GM12865 (cell line): ENCODE results near the gene AGFG2.
A peak's percentile ranks its signal among the peaks of the same experiment; 100 is the strongest.

Experiments used
- DNase-seq: peaks from one replicate; pipeline ENCODE4 v3.0.0; 2010; ENCODE audit warnings: low read depth
- H3K4me3 ChIP-seq: 2 replicates; pipeline ENCODE4 v1.5.1; 2011; ENCODE audit warnings: mild to moderate bottlenecking, low read depth, low read length, control low read depth
- CTCF ChIP-seq: IDR thresholded peaks from 2 replicates; pipeline ENCODE4 v1.5.1; 2011; ENCODE audit warnings: low read length, control low read depth, low read depth, inconsistent platforms; ENCODE audit not compliant: insufficient read depth; ENCODE audit errors: missing control alignments

AGFG2 gene

DNA sequence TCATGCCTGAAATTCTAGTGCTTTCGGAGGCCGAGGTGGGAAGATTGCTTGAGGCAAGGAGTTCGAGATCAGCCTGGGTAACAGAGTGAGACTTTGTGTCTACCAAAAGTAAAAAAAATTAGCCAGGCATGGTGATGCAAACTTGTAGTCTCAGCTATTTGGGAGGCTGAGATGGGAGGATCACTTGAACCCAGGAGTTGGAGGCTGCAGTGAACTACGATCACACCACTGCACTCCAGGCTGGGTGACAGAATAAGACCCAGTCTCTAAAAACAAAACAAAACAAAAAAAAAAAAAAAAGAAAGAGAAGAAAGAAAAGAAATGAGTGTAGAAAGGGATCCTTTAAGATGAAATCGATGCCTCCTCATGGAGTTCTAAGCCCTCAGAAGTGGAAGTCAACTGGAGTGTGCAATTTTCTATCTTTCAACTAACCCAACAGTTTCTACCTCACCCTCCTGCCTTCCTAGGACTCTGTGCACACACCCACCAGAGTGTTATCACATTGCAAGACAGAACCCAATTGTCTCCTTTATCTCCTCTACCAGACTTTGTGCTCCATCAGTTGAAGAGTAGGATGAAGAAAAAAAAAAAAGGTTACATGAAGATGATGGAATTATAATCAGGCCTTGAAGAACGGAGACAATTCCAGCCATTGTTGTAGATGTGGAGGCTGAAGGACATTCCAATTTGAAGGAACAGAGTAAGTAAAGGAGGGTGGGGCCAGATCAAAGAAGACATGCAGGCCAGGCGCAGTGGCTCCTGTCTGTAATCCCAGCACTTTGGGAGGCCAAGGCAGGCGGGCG is 28.4 kb upstream of the AGFG2 start:
- no peak overlapping the region for H3K4me3 ChIP-seq
- no peak for TF ChIP-seq CTCF
- no peak for DNase-seq

DNA sequence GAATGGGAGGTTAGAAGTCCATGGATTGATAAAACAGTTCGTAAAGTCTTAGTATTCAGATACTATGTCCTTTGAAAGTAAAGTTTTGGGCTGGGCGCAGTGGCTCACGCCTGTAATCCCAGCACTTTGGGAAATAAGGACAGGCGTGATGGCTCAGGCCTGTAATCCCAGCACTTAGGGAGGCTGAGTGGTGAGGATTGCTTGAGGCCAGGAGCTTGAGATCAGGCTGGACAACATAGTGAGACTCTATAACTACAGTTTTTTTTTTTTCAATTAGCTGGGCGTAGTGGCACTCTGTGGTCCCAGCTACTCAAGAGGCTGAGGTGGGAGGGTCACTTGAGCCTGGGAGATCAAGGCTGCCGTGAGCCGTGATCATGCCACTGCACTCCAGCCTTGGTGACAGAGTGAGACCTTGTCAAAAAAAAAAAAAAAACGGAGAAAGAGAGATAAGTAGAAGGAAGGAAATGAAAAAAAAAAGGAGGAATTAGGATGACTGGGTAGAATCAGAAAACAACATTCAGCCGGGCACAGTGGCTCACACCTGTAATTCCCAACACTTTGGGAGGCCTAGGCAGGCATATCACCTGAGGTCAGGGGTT is 25.7 kb upstream of the AGFG2 start:
- no peak overlapping the region for H3K4me3 ChIP-seq
- no peak for TF ChIP-seq CTCF
- DNase-seq, result no peak

DNA sequence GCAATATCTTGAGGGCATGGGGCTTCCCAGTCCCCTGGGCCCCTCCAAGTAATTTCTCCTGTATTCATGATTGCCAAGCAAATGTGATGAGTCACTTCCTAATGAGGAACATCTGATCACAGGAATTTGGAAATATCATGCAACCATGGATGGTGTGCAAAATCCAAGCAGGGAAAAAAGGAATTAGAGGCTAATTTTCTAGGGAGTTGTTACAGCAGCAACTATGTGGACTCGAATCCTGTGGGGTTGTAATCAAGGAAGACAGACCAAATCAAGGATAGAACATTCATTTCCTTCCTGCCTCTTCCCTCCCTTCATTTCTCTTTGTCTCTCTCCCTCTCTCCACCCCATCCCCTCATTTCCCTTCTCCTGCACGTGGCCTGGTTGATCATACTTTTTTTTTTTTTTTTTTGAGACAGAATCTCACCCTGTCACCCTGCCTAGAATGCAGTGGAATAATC is 23.9 kb upstream of the AGFG2 start:
- no peak overlapping the region for H3K4me3 ChIP-seq
- DNase-seq, result no peak
- no peak for TF ChIP-seq CTCF

DNA sequence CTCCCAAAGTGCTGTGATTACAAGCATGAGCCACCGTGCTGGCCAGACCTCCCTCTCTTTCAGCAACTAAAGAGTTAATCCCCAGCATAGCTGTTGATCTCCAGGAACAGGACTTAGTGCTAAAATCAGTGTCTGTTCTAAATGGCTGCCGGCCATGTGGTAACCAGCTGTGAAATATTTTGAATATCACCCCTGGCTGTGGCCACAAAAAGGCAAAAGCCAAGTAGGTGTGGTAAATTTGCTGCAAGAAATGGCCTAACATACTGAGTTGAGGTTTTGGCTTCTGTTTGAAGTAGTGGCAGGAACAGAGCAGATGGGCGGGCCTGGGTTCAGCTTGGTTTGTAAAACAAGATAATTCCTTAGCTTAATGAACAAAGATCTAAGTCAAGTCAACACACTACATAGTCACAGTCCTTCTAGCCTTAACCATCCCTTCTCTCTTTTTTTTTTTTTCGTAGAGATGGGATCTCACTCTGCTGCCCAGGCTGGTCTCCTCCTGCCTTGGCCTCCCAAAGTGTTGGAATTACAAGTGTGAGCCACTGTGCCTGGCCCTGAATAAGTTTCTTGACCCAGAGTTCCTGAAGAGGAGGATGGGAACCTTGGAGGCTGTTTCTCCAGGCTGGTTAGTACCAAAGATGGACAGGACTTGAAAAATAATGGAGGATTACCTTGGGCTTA is 22.7 kb upstream of the AGFG2 start:
- peak; percentile 89 for DNase-seq
- H3K4me3 ChIP-seq, result no peak overlapping the region
- no peak for TF ChIP-seq CTCF

DNA sequence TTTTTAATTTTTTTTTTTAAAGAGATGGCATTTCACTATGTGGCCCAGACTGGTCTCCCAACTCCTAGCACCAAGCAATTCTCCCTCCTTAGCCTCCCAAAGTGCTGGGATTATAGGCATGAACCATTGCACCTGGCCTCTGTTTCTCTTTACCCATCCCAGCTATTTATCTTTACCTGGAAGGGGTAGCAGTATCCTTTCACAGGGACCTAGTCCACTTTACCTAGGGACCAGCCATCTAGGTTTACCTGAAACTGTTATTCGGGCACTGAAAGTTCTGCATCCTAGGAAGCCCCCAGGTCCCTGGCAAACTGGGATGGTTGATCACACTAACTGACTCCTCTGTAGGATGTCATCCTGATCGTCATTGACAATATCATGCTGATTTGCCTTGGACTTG is 21.7 kb upstream of the AGFG2 start:
- TF ChIP-seq CTCF, result no peak
- no peak overlapping the region for H3K4me3 ChIP-seq
- no peak for DNase-seq

DNA sequence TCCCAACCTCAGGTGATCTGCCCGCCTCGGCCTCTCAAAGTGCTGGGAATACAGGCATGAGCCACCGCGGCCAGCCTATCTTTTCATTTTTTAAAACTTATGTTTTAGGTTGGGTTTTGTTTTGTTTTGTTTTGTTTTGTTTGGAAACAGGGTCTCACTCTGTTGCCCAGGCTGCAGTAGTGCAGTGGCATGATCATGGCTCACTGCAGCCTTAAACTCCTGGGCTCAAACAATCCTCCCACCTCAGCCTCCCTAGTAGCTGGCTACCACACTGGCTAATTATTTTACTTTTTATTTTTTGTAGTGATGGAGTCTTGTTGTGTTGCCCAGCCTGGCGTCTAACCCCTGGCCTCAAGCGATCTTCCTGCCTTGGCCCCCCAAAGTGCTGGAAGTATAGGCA is 19.4 kb upstream of the AGFG2 start:
- TF ChIP-seq CTCF, result no peak
- DNase-seq, result no peak
- H3K4me3 ChIP-seq, result no peak overlapping the region
